WTC11 (cell line): Measurements from ENCODE around the gene FBLN2.

Experiments
- ESRRA ChIP-seq: sonication (generic); formaldehyde crosslinking; IDR thresholded peaks from 2 replicates; pipeline ENCODE4 v1.8.1; 2022; ENCODE audit warnings: mild to moderate bottlenecking, missing genetic modification reagents, borderline replicate concordance
- TEAD4 ChIP-seq: sonication (generic); formaldehyde crosslinking; IDR thresholded peaks from 2 replicates; pipeline ENCODE4 v1.8.0; 2022; ENCODE audit warnings: mild to moderate bottlenecking, missing genetic modification reagents
- TF ChIP-seq, protein P1 (sequence below): fragments of 200-600 bp; IDR thresholded peaks from 2 replicates; pipeline ENCODE4 v1.8.0; 2022; ENCODE audit warnings: antibody characterized with exemption

- TF ChIP-seq ESRRA (CRISPR knock-in tag) (no peak), TEAD4 (CRISPR knock-in tag) (no peak)
- TF ChIP-seq, protein P1, sequence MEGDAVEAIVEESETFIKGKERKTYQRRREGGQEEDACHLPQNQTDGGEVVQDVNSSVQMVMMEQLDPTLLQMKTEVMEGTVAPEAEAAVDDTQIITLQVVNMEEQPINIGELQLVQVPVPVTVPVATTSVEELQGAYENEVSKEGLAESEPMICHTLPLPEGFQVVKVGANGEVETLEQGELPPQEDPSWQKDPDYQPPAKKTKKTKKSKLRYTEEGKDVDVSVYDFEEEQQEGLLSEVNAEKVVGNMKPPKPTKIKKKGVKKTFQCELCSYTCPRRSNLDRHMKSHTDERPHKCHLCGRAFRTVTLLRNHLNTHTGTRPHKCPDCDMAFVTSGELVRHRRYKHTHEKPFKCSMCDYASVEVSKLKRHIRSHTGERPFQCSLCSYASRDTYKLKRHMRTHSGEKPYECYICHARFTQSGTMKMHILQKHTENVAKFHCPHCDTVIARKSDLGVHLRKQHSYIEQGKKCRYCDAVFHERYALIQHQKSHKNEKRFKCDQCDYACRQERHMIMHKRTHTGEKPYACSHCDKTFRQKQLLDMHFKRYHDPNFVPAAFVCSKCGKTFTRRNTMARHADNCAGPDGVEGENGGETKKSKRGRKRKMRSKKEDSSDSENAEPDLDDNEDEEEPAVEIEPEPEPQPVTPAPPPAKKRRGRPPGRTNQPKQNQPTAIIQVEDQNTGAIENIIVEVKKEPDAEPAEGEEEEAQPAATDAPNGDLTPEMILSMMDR: no peak
Observed at GRCh38 chr3:13583251-13584180, 34.6 kb downstream of the FBLN2 start.
